ENCODE measurements around the gene ANTXR1.

ANTXR1 gene

DNA sequence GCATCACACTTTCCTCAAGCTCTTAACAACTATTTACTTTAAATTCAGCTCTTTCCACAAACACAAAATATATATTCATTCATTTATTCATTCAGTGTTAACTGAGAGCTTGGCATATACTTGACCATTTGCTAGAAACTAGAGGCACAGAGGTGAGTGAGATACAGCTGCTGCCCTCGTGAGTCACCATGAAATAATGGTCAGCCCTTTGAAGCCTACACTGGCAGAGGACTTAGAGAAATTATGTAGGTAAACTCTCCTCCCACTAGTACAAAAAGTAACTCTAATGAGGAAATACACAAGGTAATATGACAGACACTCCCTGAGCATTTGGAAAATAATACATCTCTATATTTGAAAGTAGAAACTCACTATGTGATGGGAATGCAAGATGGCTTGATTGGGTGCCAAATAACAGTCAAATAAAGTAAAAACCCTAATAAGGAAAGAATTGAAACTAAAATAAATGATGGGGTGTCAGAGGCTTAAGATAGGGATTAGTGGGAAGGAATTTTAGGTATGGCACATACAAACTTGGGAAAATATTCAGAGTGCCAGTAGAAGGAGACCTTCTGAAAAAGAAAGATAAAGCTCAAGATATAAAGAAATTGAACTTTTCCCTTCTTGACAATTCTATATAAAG is 61.1 kb downstream of the ANTXR1 start:
- no peak for DNase-seq (ENCODE audit: low spot score)

DNA sequence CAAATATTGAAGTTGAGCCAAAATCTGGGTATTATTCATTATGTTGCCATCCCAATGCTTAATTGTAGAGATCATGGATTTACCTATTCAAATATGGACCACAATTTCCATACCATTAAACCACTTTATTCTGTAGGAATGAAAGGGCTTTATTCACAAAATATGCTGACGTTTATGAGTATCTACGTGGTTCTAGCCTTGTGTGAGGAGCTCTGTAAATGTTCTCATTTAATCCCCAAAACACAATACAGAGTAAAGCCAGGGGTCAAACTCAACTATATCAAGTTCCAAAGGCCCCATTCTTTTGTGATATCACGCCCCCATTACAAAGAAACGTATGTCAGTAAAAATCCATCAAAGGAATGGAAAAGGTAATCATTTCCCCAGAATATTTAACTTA is 61.9 kb downstream of the ANTXR1 start:
- no peak for DNase-seq (ENCODE audit: low spot score)

DNA sequence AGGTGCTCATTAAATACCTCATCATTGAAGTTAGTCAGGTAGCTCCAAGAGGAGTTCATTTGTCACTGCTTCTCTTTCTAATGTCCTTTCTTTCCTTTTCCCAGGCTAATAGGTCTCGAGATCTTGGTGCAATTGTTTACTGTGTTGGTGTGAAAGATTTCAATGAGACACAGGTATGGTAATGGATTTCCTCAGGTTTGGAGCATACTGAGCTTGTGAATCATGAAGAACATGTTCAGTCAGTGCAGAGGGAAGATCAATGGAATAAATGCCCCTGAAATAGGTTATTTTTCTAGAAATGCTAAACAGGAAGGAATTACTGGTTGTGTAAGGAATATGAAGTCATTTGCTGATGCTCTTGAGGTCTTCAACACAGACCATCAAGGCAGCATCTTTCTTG is 62.5 kb downstream of the ANTXR1 start:
- DNase-seq (ENCODE audit: low spot score) = no peak

DNA sequence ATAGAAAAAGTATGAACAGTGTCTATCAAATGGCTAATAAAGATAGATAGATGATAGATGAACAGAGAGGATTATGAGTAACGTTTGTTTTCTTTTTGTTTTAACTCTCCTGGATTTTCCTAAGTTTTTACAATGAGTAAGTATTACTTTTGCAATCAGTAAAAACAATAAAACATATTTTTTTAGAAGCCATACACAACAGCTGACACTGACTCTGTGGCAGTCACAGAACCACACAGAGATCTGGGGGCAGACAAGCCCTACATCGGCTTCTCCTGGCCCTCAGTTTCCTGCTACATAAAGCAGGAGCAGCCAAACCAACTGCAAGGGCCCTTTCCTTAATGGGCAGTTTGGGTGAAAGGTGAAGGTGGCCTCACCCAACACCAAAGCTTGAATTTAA is 63.6 kb downstream of the ANTXR1 start:
- no peak for DNase-seq (ENCODE audit: low spot score)

DNA sequence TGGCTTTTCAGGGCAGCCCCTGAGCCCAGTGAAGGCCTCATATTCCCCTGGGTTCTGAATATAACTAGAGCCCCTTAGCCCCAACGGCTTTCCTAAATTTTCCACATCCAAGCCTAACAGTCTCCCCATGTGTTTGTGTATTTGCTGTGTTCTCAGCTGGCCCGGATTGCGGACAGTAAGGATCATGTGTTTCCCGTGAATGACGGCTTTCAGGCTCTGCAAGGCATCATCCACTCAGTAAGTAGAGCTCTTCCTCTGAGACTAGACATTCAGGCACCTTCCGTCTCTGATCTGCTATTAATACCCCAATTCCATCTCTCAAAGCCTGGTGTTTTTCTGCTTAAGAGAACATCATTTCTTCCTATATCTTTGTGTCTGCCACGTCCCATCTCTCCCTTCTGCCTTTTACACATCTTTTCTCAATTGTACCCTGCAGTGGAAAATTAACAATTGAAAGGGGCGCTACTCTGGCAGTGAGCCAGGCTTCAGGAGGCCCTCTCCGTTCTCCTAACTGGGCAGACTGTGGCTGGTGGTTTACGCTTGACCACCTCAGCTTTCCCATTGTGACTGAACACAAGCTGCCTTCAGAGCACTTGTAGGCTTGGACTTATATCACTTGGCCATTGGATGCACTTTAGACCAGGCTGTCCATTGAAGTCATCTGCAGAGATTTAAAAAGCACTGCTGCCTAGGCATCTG is 64.4 kb downstream of the ANTXR1 start:
- no peak for DNase-seq (ENCODE audit: low spot score)

DNA sequence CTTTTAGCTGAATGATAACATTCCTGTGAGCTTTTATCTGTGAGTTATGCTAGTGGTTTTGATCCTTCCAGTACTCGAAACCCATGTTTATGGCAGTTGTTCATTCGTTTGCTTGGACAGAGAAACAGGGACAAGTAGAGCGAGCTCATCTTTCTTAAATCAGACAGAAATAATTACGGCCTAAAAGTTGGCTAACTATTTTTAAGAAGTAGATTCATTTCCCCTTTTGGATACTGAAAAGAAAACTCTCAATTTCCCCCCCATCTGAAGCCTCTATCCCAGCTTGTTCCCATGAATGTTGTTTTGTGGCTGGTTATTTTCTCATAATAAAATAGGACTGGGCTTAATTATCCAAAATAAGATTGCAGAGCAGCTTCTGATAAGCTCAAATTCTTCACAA is 67.1 kb downstream of the ANTXR1 start:
- no peak for DNase-seq (ENCODE audit: low spot score)

DNA sequence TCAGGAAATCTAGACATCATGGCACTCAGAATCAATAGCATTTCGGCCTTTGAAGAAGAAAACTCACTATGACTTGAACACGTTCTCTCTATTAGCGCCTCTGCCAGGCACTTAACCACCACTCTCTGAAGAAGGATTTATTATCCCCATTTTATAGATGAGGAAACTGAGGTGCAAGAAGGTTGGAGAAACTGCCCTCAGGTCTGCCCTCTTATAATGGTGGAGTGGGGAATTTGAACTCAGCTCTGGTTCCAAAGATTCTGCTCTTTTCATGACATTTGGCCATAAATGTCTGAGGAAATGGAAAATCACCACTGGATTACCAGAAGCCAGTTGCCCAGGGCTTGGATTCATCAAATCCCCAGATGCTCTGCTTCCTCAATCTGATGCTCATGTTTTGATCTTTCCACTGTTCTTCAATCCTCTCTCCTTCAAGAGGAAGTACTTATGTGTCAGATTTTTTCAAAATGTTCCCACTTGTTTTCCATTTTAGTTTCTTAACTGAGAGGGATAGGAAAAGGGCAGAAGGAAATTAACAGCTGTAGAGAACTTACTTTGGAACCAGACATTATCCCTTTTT is 68.1 kb downstream of the ANTXR1 start:
- DNase-seq (ENCODE audit: low spot score) = no peak

DNA sequence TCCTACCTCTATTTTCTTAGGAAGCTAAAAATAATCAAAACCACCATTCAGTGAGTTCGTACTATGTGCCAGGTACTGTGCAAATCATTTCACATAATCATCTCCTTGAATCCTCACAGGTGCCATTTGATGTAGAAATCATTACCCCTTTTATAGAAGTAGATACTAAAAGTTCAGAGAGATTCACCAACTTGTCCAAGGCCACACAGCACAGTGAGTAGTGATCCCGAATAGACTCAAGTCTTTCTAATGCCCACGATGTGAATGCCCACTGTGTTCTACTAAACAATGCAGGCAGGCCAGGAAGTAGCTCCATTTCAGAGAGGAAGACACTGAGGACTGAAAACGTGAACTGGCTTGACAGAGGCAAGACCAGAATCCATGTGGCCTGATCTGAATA is 68.8 kb downstream of the ANTXR1 start:
- DNase-seq (ENCODE audit: low spot score) = no peak

DNA sequence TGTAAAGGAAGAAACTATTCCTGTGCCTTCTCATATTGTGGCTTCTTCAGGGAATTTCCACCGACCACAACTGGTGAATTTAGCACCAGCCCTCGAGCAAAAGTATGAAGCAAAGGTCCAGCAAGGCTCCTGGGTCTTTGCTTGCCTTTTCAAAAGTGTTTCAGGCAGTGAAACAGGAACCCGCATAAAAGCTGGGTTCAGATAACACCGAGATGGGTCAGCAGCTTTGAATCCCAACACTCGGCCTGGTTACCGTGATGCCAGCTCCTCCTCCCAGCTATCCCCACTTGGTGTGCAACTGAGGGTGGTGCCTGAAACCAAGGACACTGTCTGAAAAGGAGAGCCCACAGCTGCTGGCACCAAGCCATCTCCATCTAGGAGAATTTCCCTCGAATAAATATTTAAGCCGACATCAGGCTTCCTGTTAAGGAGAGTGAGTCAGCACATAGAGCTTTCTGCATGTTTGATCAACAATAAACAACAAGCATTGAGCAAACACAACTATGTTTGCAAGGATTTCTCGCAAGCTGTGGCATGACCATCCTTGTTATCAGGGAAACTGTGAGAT is 69.5 kb downstream of the ANTXR1 start:
- peak; percentile 63 for DNase-seq (ENCODE audit: low spot score)

DNA sequence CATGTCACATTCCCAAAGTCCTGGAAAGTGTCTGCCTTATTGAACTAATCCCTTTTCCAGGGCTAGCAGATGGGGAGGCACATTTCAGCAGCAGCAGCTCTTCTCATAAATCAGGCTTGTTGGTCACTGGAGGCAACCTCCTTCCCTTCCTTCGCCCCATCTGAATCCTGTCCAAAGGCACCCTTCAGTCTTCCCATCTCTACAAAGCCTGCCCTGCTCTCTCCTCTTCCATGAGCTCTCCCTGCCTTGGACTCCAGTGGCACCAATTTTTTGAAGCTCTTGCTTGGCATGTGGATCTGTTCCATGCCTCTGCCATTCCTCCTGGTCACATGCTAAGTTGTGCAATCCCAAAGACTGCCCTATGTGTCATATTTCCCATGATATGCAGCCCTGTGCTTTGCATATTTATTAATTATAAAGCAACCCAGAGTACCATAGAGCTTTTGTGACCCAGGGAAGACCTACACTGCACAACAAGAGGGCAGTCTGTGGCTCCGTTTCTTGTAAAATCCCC is 70.3 kb downstream of the ANTXR1 start:
- DNase-seq (ENCODE audit: low spot score) = no peak

DNA sequence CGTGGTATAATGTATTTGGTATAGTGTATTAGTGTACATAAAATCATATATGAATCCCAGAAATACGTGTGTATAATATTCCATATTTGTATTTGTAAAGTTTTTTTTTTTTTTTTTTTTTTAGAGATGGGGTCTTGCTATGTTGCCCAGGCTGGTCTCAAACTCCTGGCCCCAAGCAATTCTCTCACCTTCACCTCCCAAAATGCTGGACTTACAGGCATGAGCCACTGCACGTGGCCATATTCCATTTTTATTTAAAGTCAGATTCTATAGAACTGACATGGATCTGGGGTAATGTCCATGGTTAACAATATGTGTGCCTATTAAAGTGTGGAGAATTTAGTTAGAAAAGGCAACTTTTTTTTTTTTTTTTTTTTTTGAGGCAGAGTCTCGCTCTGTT is 71.5 kb downstream of the ANTXR1 start:
- no peak for DNase-seq (ENCODE audit: low spot score)

DNA sequence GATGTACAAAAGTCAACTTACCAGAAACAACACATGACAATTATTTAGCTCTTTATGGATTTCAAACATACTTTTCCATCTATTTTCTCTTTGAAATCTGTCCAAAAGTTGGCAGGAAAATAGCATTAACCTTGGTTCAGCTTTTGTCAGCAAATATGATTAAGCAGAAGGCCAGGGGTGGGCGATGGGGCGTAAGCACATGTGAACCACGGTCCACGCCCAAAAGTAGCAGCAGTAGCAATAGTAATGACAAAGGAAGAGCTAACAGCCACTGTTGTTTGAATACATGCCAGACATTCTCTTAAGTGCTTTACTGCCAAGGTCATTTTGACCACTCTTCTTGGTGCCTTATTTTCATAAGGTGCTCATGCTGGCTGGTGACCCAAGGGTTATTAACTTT is 73.5 kb downstream of the ANTXR1 start:
- no peak for DNase-seq (ENCODE audit: low spot score)

DNA sequence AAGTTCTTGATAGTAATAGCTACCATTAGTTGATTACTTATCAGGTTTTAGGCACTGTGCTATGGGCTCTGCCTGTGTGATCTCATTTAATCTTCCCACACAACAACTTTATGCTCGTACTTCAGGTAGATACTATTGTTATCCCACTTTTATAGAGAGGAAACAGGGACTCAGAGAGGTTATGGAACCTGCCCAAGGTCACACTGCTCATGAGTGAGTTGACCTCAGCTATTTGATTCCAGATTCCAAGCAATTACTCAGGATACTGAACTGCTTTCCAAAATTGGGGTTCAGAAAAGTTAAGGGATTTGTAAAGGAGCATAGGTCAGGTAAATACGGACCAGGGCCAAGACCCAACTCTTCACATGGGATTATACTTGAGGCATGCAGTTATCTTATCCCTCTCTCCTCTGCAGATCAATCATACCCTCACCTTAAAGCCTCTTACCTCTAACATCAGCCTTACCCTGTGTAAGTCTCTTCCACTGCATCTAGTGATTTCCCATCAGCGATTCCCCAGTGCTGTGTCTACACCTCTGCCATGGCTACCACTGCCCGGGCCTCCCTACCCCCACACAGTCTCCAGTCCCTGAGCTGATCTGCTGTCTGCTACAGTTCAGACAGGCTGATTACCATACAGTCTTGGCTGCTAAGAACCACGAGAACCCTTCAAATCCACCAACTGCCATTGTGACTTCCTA is 74.4 kb downstream of the ANTXR1 start:
- no peak for DNase-seq (ENCODE audit: low spot score)

DNA sequence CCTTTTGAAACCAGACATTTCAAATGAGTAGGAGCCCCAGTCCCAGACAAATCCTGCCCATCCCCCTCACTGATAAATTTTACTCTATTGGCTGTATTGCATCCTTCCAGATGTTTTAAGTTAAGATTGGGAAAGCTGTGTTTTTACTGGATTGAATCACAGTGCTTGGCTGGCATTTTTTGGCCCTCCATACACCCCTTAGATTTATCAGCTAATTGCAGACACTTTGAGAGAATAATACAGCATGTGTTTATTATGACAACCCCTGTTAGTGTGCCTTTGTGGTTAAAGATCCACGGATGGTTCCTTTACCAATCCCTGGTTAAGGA is 74.9 kb downstream of the ANTXR1 start:
- no peak for DNase-seq (ENCODE audit: low spot score)

DNA sequence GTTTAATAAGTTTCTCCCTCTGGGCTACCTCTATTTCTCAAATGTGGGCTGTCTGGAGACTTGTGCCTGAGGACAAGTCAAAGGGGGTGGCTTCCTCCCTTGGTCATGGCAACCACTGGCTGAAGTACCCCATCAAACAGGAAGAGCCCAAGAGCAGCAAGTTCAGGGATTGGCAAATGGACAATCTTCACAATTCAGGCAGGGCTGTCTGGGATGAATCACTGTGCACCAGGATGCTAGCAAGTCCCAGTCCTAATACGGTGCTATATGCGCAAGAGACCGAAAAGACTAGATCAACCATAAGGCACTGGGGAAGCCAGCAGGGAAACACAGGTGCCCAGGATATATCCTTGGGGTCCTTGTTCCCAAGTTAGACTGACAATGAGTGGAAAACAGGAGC is 75.5 kb downstream of the ANTXR1 start:
- DNase-seq (ENCODE audit: low spot score) = no peak

DNA sequence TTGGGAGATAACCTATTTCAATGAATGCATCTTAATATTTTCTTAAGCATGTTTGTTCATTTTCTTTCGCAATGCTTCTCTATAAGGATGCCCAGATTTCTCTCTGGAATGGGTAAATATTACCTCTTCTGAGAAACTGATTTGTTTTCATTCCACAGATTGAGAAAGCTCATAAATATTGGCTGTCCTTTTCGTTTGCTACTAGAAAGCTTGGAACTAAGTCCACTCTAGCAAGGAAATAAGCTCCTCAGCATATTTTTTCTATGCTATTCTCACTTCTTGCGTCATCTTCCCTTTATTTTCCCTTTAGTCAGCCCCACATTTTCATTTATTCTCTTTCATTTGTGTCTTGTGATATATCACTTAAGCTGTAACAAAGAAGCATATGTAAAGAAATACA is 76.3 kb downstream of the ANTXR1 start:
- DNase-seq (ENCODE audit: low spot score) = no peak

DNA sequence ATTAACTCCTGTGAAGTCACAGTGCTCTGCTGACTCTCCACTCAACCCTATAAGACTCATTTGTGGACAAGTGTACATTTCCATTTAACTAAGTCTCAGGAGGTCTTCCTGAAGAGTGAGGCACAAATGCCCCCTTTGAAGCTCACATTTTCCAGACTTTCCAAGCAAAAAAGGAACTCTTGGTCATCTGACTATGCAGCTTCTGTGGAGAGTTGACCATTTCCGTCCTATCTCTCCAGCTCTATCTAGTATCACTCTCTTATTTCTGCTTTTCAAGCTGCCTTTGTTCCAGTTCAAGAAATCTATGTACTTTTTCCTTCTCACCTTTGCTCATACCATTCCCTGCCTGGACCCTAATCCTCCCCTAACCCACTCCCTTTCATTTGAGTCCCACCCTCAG is 77.0 kb downstream of the ANTXR1 start:
- DNase-seq (ENCODE audit: low spot score) = no peak

DNA sequence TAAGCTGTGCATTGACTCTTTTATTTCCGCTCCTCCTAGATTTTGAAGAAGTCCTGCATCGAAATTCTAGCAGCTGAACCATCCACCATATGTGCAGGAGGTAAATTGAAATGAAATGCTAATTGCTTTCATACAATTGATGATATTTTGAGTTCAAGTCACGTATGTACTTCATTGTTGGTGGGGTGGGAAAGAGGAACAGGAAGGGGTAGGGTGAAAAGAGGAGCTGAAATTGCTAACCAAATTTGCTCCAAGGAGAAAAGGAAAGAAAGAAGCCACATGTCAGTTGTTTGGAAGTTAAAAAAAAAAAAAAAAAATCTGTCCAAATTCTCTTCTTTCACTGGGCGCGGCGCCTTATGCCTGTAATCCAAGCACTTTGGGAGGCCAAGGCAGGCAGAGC is 77.8 kb downstream of the ANTXR1 start:
- no peak for DNase-seq (ENCODE audit: low spot score)

DNA sequence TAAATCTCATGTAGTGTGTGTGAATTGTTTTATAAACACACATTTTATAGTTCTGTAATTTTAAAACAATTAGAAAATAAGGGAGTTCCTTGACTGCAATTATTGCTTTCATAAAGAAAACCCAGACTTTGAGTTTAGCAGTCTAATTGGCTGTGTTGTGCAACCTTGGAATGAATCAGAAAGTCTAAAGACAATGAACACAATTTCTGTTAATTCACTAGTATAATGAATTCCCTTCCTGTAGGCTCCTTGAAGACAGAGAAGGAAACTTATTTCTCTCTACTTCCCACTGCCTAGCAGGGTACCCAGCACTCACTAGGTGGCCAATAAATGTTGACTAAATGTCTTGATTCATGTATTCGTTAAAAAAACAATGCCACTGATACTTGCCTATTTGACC is 79.9 kb downstream of the ANTXR1 start:
- no peak for DNase-seq (ENCODE audit: low spot score)

DNA sequence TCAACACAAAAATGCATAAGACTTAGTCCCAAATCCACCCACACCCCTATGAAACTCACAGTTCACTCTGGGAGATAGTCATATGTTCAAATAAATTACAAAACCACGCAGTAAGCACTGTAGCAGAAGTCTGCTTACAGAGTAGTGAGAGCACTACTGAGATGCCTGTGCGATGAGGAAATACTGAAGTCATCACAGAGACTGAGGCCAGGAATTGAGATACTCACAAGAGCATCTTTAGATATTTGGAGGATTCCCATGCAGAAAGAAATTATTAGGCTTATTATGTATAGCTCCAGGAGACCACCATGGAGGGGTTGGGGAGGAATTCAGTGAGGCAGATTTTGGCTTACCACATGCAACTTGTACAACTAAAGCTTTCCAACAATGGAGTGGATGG is 82.3 kb downstream of the ANTXR1 start:
- no peak for DNase-seq (ENCODE audit: low spot score)

DNA sequence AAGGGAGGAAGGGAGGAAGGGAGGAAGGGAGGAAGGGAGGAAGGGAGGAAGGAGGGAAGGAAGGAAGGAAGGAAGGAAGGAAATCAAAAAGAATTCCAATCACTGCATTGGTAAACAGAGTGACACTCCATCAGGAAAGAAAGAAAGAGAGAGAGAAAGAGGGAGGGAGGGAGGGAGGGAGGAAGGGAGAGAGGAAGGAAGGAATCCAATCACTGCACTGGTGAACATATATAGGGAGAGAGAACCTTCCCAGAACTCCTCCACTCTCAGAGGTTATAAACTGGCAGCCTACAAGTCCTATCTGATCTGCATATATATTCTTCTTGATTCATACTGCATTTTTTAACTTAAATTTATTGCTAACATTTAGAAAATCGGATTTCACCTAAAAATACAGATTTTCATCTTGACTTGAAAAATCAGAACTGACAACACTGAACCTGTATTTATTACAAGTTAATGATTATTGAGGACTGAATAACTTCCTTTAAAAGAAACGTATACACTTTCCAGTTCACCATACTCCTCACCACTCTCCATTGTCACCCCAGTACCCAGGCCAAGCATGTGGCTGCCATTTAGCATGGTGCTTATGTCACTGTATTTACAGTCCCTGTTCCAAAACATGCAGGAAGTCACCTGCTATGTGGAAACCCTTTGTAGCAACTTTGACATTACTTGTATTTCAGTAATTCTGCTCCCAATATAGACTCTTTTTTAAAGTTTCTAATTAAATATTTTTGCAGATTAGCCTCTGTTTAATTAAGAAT is 83.5 kb downstream of the ANTXR1 start:
- no peak for DNase-seq (ENCODE audit: low spot score)

DNA sequence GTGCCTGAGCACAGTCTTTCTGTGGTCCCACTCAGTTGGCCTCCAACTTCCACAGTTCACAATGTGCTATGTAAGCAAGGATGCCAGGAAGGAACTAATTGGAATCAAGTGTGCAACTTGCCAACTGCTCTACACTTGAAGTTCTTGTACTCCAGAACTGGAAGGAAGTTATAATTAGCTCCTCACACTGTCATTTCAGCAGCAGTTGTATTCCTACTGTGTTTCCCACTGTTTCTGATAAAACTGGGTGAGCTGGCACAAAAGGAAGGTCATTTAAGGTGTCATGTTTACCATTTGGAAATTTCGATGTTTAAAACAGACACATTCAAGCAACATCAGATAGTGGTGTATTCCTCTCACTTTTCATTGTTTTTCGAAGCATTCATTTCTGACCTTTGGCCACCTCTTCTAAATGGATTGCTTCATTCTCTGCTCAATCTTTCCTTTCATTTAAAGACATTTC is 84.2 kb downstream of the ANTXR1 start:
- DNase-seq (ENCODE audit: low spot score) = no peak
